HPDE6-E6E7 (cell line): Measurements from ENCODE around the gene KDELR3.

Source experiments
- DNase-seq: peaks from one replicate; pipeline ENCODE4 v3.0.0; 2011; ENCODE audit warnings: missing footprints; ENCODE audit errors: extremely low spot score

Gene KDELR3

GRCh38 chr22:38467904-38468442 lies at the start of gene KDELR3:
KDELR3 (plus strand) TSS chr22:38468096; CDS start chr22:38468234, 138 bp downstream.
- peak; percentile 79 for DNase-seq

- no peak for DNase-seq
Measured at GRCh38 chr22:38418589-38418988, 49.3 kb upstream of the KDELR3 start.

- DNase-seq, result no peak
Measured at GRCh38 chr22:38419121-38419857, 48.6 kb upstream of the KDELR3 start.

GRCh38 chr22:38419858-38420160 lies 48.1 kb upstream of the KDELR3 start:
- DNase-seq, result no peak

GRCh38 chr22:38420734-38421133 lies 47.2 kb upstream of the KDELR3 start:
- no peak for DNase-seq

GRCh38 chr22:38422611-38423511 lies 45.0 kb upstream of the KDELR3 start:
- DNase-seq, result no peak

GRCh38 chr22:38423512-38424503 lies 44.1 kb upstream of the KDELR3 start:
- DNase-seq, result no peak

- DNase-seq, result no peak
Measured at GRCh38 chr22:38424525-38425080, 43.3 kb upstream of the KDELR3 start.

- DNase-seq, result no peak
Measured at GRCh38 chr22:38426628-38427027, 41.3 kb upstream of the KDELR3 start.

GRCh38 chr22:38427465-38427864 lies 40.4 kb upstream of the KDELR3 start:
- DNase-seq, result no peak

GRCh38 chr22:38427940-38428339 lies 40.0 kb upstream of the KDELR3 start:
- DNase-seq, result no peak

GRCh38 chr22:38428714-38429113 lies 39.2 kb upstream of the KDELR3 start:
- DNase-seq, result no peak

GRCh38 chr22:38429499-38430068 lies 38.3 kb upstream of the KDELR3 start:
- DNase-seq, result no peak

- no peak for DNase-seq
Measured at GRCh38 chr22:38431266-38432010, 36.5 kb upstream of the KDELR3 start.

- DNase-seq, result no peak
Measured at GRCh38 chr22:38432264-38432663, 35.6 kb upstream of the KDELR3 start.

- no peak for DNase-seq
Measured at GRCh38 chr22:38433871-38434270, 34.0 kb upstream of the KDELR3 start.

- no peak for DNase-seq
Measured at GRCh38 chr22:38435010-38435409, 32.9 kb upstream of the KDELR3 start.

GRCh38 chr22:38435965-38436364 lies 31.9 kb upstream of the KDELR3 start:
- no peak for DNase-seq

GRCh38 chr22:38436629-38437395 lies 31.1 kb upstream of the KDELR3 start:
- no peak for DNase-seq
